Glutamatergic neuron (in vitro differentiated cells): ENCODE data around the gene PTPRN2. TPM values are rescaled to one million over a fixed set of nuclear protein-coding genes. Genes with fewer than 3 reads are reported as not detected.

Experiments
- DNase-seq: peaks from one replicate; pipeline ENCODE4 v3.0.0; 2022
- H3K27ac Mint-ChIP-seq: one replicate; pipeline ENCODE4 v1.8.0; 2020; ENCODE audit warnings: mild to moderate bottlenecking, mixed read lengths, inconsistent platforms; ENCODE audit not compliant: unreplicated experiment
- H3K27me3 Mint-ChIP-seq: one replicate; pipeline ENCODE4 v1.8.0; 2020; ENCODE audit warnings: mild to moderate bottlenecking, moderate library complexity, mixed read lengths, inconsistent platforms; ENCODE audit not compliant: unreplicated experiment
- H3K36me3 Mint-ChIP-seq: one replicate; pipeline ENCODE4 v1.8.0; 2020; ENCODE audit warnings: mild to moderate bottlenecking, mixed read lengths, inconsistent platforms; ENCODE audit not compliant: unreplicated experiment
- H3K4me1 Mint-ChIP-seq: one replicate; pipeline ENCODE4 v1.8.0; 2020; ENCODE audit warnings: mild to moderate bottlenecking, low read depth, mixed read lengths, inconsistent platforms; ENCODE audit not compliant: unreplicated experiment
- H3K4me3 Mint-ChIP-seq: one replicate; pipeline ENCODE4 v1.8.0; 2020; ENCODE audit warnings: mild to moderate bottlenecking, mixed read lengths, inconsistent platforms; ENCODE audit not compliant: unreplicated experiment
- H3K9me3 Mint-ChIP-seq: one replicate; pipeline ENCODE4 v1.8.0; 2020; ENCODE audit warnings: mild to moderate bottlenecking, moderate library complexity, mixed read lengths, inconsistent platforms; ENCODE audit not compliant: unreplicated experiment
- CTCF ChIP-seq: fragments of 200-600 bp; sonication (generic); IDR thresholded peaks from one replicate; pipeline ENCODE4 v1.5.0; 2021; ENCODE audit not compliant: partially characterized antibody, unreplicated experiment
- total RNA-seq: library from RNA; stranded (reverse); fragmentation: NEBNext Ultra II Directional; extraction: Animal tissue kit (Norgen Biotek cat#: 25700); gene quantifications from one replicate; pipeline ENCODE4 v1.2.1, GENCODE V29; 2021; ENCODE audit not compliant: unreplicated experiment

Gene PTPRN2
- total RNA-seq, 1 donor from 2014 or later, result 49.0 TPM

GRCh38 chr7:157952841-157953645, 634.6 kb downstream of the PTPRN2 start:
- H3K4me1 Mint-ChIP-seq, result peaks cover 3% of the 10 kb centered on the region
- no peak for TF ChIP-seq CTCF
- H3K36me3 Mint-ChIP-seq, result peaks cover 10% of the 10 kb centered on the region
- H3K4me3 Mint-ChIP-seq, result no peak overlapping the region
- peaks cover 7% of the 10 kb centered on the region for H3K9me3 Mint-ChIP-seq
- no peak for DNase-seq
- H3K27ac Mint-ChIP-seq, result no peak overlapping the region
- H3K27me3 Mint-ChIP-seq, result peaks cover 5% of the 10 kb centered on the region

GRCh38 chr7:157952050-157952667, 635.5 kb downstream of the PTPRN2 start:
- TF ChIP-seq CTCF, result no peak
- Mint-ChIP-seq H3K4me3 (no peak overlapping the region), H3K27me3 (peaks cover 5% of the 10 kb centered on the region), H3K36me3 (peaks cover 10% of the 10 kb centered on the region), H3K27ac (no peak overlapping the region), H3K9me3 (peaks cover 7% of the 10 kb centered on the region), H3K4me1 (peaks cover 3% of the 10 kb centered on the region)
- DNase-seq, result no peak

- TF ChIP-seq CTCF, result no peak
- peaks cover 3% of the 10 kb centered on the region for H3K4me1 Mint-ChIP-seq
- peaks cover 10% of the 10 kb centered on the region for H3K36me3 Mint-ChIP-seq
- H3K27me3 Mint-ChIP-seq, result peaks cover 5% of the 10 kb centered on the region
- peaks cover 7% of the 10 kb centered on the region for H3K9me3 Mint-ChIP-seq
- H3K27ac Mint-ChIP-seq, result no peak overlapping the region
- no peak overlapping the region for H3K4me3 Mint-ChIP-seq
- no peak for DNase-seq
These were observed 636.1 kb downstream of the PTPRN2 start for GRCh38 chr7:157951300-157952049.

GRCh38 chr7:157949711-157950110, 637.9 kb downstream of the PTPRN2 start:
- Mint-ChIP-seq H3K27ac (no peak overlapping the region), H3K27me3 (peaks cover 5% of the 10 kb centered on the region), H3K4me1 (no peaks in the 10 kb centered on the region), H3K9me3 (peaks cover 12% of the 10 kb centered on the region), H3K36me3 (peaks cover 16% of the 10 kb centered on the region), H3K4me3 (no peak overlapping the region)
- DNase-seq, result no peak
- TF ChIP-seq CTCF, result no peak

GRCh38 chr7:157947504-157947903, 640.1 kb downstream of the PTPRN2 start:
- peaks cover 16% of the 10 kb centered on the region for H3K9me3 Mint-ChIP-seq
- no peak overlapping the region for H3K4me3 Mint-ChIP-seq
- DNase-seq, result no peak
- peaks cover 16% of the 10 kb centered on the region for H3K36me3 Mint-ChIP-seq
- TF ChIP-seq CTCF, result no peak
- H3K27ac Mint-ChIP-seq, result no peak overlapping the region
- H3K27me3 Mint-ChIP-seq, result peaks cover 2% of the 10 kb centered on the region
- H3K4me1 Mint-ChIP-seq, result no peaks in the 10 kb centered on the region
